Measurements from ENCODE around the gene WLS. TPM values are rescaled to one million over a fixed set of nuclear protein-coding genes. Genes with fewer than 3 reads are reported as not detected.

The WLS gene
- total and polyA plus RNA-seq, 2 experiments from 2014 or later: 0.87 to 1.2 TPM

- Mint-ChIP-seq H3K27me3 (ENCODE audit: insufficient read depth, low read depth, poor library complexity) (peaks cover 2% of the 10 kb centered on the region), H3K9me3 (no peaks in the 10 kb centered on the region), H3K36me3 (ENCODE audit: low read depth) (no peaks in the 10 kb centered on the region), H3K4me3 (no peak overlapping the region), H3K27ac (no peak overlapping the region), H3K4me1 (peaks cover 8% of the 10 kb centered on the region; the same call in 2 of the 3 replicates)
- no peak for ATAC-seq
- no peaks in the 10 kb centered on the region for H3K4me1 ChIP-seq (ENCODE audit: insufficient read depth)
- H4K20me1 ChIP-seq (replicated peaks; ENCODE audit: insufficient read depth): no peaks in the 10 kb centered on the region
- no peaks in the 10 kb centered on the region for H3K36me3 ChIP-seq (ENCODE audit: insufficient read depth)
- no peak overlapping the region for H3K27ac ChIP-seq (ENCODE audit: low read depth)
- H3K9me2 ChIP-seq (ENCODE audit: insufficient read depth): peaks cover 3% of the 10 kb centered on the region; the same call in 1 of the 2 replicates
- no peak for TF ChIP-seq REST (IDR thresholded peaks at IDR 0.05; ENCODE audit: unreplicated experiment)
- TF ChIP-seq EZH2phosphoT487 (IDR thresholded peaks at IDR 0.05; ENCODE audit: unreplicated experiment): no peak
- no peak for TF ChIP-seq JUNB (IDR thresholded peaks at IDR 0.05; ENCODE audit: unreplicated experiment)
- TF ChIP-seq, protein P1, sequence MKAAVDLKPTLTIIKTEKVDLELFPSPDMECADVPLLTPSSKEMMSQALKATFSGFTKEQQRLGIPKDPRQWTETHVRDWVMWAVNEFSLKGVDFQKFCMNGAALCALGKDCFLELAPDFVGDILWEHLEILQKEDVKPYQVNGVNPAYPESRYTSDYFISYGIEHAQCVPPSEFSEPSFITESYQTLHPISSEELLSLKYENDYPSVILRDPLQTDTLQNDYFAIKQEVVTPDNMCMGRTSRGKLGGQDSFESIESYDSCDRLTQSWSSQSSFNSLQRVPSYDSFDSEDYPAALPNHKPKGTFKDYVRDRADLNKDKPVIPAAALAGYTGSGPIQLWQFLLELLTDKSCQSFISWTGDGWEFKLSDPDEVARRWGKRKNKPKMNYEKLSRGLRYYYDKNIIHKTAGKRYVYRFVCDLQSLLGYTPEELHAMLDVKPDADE (IDR thresholded peaks at IDR 0.05): no peak
- no peak for TF ChIP-seq POLR2AphosphoS5 (IDR thresholded peaks at IDR 0.05; ENCODE audit: low read depth)
- TF ChIP-seq ZNF114 (CRISPR knock-in tag; IDR thresholded peaks at IDR 0.05): no peak
- TF ChIP-seq, protein P2, sequence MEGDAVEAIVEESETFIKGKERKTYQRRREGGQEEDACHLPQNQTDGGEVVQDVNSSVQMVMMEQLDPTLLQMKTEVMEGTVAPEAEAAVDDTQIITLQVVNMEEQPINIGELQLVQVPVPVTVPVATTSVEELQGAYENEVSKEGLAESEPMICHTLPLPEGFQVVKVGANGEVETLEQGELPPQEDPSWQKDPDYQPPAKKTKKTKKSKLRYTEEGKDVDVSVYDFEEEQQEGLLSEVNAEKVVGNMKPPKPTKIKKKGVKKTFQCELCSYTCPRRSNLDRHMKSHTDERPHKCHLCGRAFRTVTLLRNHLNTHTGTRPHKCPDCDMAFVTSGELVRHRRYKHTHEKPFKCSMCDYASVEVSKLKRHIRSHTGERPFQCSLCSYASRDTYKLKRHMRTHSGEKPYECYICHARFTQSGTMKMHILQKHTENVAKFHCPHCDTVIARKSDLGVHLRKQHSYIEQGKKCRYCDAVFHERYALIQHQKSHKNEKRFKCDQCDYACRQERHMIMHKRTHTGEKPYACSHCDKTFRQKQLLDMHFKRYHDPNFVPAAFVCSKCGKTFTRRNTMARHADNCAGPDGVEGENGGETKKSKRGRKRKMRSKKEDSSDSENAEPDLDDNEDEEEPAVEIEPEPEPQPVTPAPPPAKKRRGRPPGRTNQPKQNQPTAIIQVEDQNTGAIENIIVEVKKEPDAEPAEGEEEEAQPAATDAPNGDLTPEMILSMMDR (conservative IDR thresholded peaks at IDR 0.05; ENCODE audit: low read depth in 2 of 2): no peak
- TF ChIP-seq EZH2 (IDR thresholded peaks at IDR 0.05; ENCODE audit: low read depth, unreplicated experiment): no peak
- no peak for TF ChIP-seq ZNF331 (CRISPR knock-in tag; IDR thresholded peaks at IDR 0.05; ENCODE audit: low read depth)
- TF ChIP-seq CREB1 (CRISPR knock-in tag; IDR thresholded peaks at IDR 0.05; ENCODE audit: low read depth): no peak
- no peak for TF ChIP-seq STAT1 (IDR thresholded peaks at IDR 0.05; ENCODE audit: unreplicated experiment)
- TF ChIP-seq ZNF462 (CRISPR knock-in tag; IDR thresholded peaks at IDR 0.05): no peak
- TF ChIP-seq NANOG (IDR thresholded peaks at IDR 0.05; ENCODE audit: borderline replicate concordance): no peak
- no peaks in the 10 kb centered on the region for H3K79me2 ChIP-seq (replicated peaks; ENCODE audit: insufficient read depth)
- no peak overlapping the region for H3K4me2 ChIP-seq
- no peaks in the 10 kb centered on the region for H3F3A ChIP-seq (replicated peaks; ENCODE audit: low read depth)
- H2AFZ ChIP-seq: no peak overlapping the region
- no peak overlapping the region for H3K4me3 ChIP-seq
- DNase-seq (ENCODE audit: low spot score): no peak
- no peaks in the 10 kb centered on the region for H3K27me3 ChIP-seq (ENCODE audit: insufficient read depth)
These were observed 102.6 kb downstream of the WLS start for GRCh38 chr1:68129536-68130250.
